SJCRH30 (cell line): ENCODE data around the gene C12orf75. TPM values are rescaled to one million over a fixed set of nuclear protein-coding genes. Genes with fewer than 3 reads are reported as not detected.
A peak's percentile ranks its signal among the peaks of the same experiment; 100 is the strongest.

Experiments
- DNase-seq, 2 experiments: peaks; one replicate each; pipeline ENCODE4 v3.0.0-alpha.2; 2015 to 2020
- H3K27ac ChIP-seq: fragments of 250-450 bp; sonication (Bioruptor Pico); 2 replicates; pipeline ENCODE4 v1.5.1; 2020; ENCODE audit warnings: mild to moderate bottlenecking, moderate library complexity
- H3K27me3 ChIP-seq: fragments of 250-450 bp; sonication (Bioruptor Pico); 2 replicates; pipeline ENCODE4 v1.5.1; 2020; ENCODE audit warnings: mild to moderate bottlenecking, moderate library complexity
- H3K36me3 ChIP-seq: fragments of 250-450 bp; sonication (Bioruptor Pico); 2 replicates; pipeline ENCODE4 v1.5.1; 2020; ENCODE audit warnings: mild to moderate bottlenecking, moderate library complexity
- H3K4me1 ChIP-seq: fragments of 250-450 bp; sonication (Bioruptor Pico); 2 replicates; pipeline ENCODE4 v1.5.1; 2020; ENCODE audit warnings: mild to moderate bottlenecking, moderate library complexity
- H3K4me3 ChIP-seq: fragments of 250-450 bp; sonication (Bioruptor Pico); 2 replicates; pipeline ENCODE4 v1.5.1; 2020; ENCODE audit warnings: mild to moderate bottlenecking, moderate library complexity
- H3K9me3 ChIP-seq: fragments of 250-450 bp; sonication (Bioruptor Pico); replicated peaks from 2 replicates; pipeline ENCODE4 v1.5.1; 2020; ENCODE audit warnings: mild to moderate bottlenecking, moderate library complexity
- total RNA-seq: library from RNA; depleted of rRNA; stranded (reverse); fragments of >200 nt; shearing (Covaris generic); gene quantifications from 2 replicates; pipeline ENCODE4 v1.2.3, GENCODE V29; 2014; rRNA removed

The C12orf75 gene
- total RNA-seq, 1 experiment from 2014 or later: 36.2 TPM

DNA sequence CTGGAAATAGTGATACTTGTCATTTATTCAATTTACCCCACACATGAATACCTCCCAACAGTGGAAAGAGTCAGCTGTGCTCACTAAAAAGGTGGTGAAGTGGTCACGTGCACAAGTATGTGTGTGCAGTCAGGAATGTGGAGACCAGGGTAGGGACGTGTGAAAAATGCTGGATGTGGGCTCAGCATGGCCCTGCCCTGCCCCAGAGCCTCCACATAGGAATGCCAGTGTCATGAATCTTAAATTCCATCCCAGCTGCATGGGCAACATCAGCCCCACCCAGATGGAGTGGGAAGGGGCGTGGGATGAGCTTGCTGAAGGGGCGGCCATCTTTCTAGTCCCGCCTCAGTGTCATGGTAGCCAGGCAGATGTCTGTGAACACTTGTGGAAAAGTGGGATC lies 87.7 kb downstream of the C12orf75 start:
- DNase-seq: peak; percentile 22 to 56
- Histone ChIP-seq H3K27ac (peak overlapping the region; percentile 21), H3K27me3 (no peaks in the 10 kb centered on the region), H3K4me1 (peaks cover 4% of the 10 kb centered on the region; the same call in 1 of the 2 replicates), H3K36me3 (no peaks in the 10 kb centered on the region), H3K4me3 (no peak overlapping the region), H3K9me3 (no peaks in the 10 kb centered on the region)

DNA sequence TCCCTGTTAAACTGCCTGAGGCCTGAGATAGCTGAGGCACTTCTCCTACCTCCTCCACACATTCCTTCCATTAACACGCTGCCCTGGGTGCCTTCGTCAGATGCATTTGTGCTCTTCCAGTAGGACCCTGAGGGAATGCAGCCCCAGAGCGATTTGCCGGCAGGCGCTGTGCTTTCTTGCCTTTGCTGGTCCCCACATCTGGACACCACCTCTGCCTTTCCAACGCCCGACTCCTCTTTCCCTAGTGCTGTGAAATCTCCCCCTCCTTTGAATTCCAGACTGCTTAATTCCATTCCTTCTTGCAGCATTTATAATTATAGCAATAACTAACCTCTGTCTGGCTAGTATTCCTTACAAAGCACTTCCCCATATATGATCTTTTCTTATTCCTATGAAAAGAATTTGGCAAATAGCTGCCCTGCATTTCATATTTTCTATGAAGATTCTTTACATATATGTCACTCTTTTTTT lies 88.4 kb downstream of the C12orf75 start:
- no peak overlapping the region for H3K4me3 ChIP-seq
- H3K36me3 ChIP-seq: no peaks in the 10 kb centered on the region
- no peak for DNase-seq
- peaks cover 4% of the 10 kb centered on the region; the same call in 1 of the 2 replicates for H3K4me1 ChIP-seq
- H3K27ac ChIP-seq: no peak overlapping the region; the same call in 1 of the 2 replicates
- no peaks in the 10 kb centered on the region for H3K9me3 ChIP-seq
- H3K27me3 ChIP-seq: no peaks in the 10 kb centered on the region

DNA sequence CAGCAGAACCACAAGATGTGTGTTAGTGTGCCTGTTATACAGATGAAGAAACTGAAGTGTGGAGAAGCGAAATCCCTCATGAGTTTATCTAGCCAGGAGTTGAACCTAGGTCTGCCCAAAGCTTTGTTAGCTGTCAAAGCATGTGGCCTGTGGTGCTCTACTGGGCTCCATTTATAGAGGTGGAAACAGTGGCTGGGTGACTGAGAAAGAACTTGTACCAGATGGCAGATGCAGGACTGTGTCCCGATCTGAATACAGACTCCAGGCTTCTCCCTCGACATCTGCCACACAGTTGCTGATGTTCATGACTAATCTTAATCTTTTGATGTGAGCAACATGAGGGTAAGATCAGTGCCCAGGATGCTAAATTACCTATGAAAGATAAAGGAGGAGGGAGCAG lies 89.1 kb downstream of the C12orf75 start:
- no peak overlapping the region for H3K27ac ChIP-seq

DNA sequence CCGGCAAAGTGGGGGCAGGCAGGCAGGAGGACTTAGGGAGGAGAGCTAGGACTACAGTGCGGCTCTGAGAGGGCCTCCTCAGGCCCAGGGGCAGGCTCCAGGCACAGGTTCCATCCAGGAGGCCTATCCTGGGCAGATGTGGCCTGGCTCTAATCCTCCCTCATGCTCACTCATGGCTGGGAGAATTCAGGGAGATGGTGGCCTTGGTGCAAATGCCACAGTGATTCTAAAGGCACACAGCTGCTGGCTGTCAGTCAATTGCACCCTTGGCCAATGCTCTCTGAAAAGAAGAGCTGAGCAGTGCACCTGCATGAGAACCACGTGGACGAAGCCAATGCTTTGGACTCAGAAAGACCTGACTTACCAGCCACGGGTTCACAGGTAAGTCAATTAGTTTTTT lies 89.6 kb downstream of the C12orf75 start:
- peaks cover 4% of the 10 kb centered on the region; the same call in 1 of the 2 replicates for H3K4me1 ChIP-seq
- H3K27ac ChIP-seq: no peak overlapping the region
- no peak overlapping the region for H3K4me3 ChIP-seq
- peak; percentile 8 to 25 for DNase-seq
- H3K9me3 ChIP-seq: no peaks in the 10 kb centered on the region
- no peaks in the 10 kb centered on the region for H3K36me3 ChIP-seq
- H3K27me3 ChIP-seq: no peaks in the 10 kb centered on the region

More for the DNA sequence above, 89.1 kb downstream of the C12orf75 start:
- Histone ChIP-seq H3K27me3 (no peaks in the 10 kb centered on the region), H3K9me3 (no peaks in the 10 kb centered on the region), H3K36me3 (no peaks in the 10 kb centered on the region), H3K4me1 (peaks cover 4% of the 10 kb centered on the region; the same call in 1 of the 2 replicates), H3K4me3 (no peak overlapping the region)
- DNase-seq: no peak

DNA sequence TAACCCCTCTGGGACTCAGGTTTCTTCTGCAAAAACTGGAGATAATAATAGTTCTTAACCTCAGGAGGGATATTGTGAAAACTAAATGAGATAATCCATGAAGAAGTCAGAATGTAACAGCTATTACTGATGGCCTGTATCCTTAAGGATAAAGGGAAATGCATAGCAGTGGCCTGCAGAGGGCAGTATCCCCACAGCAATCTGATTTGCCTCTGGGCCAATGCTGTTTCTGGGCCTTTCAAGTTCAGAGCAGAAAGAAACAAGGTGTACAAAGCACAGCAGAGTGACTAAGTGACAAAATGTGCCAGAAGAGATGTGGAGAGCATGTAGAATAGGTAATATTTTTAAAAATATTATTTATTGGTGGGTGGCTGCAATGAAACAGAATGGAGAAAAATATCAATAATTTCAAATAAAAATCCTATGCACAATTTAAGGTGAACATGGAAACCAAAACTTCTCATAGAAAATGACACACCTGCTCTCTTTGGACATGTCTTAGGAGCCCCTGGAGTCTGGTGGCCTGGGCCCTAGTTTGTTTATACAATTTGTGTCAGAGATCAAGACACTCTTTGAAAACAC lies 90.3 kb downstream of the C12orf75 start:
- Histone ChIP-seq H3K27me3 (no peaks in the 10 kb centered on the region), H3K4me3 (no peak overlapping the region), H3K27ac (no peak overlapping the region), H3K9me3 (no peaks in the 10 kb centered on the region), H3K4me1 (peaks cover 4% of the 10 kb centered on the region; the same call in 1 of the 2 replicates), H3K36me3 (no peaks in the 10 kb centered on the region)
- DNase-seq: peak; percentile 54 to 80

Other genes with a start within 250 kb of the C12orf75 start
- 0.45 and 0.48 TPM in 2 replicates for gene ALDH1L2, start 246.2 kb upstream of the C12orf75 start, total RNA-seq
- 40.9 and 47.8 TPM in 2 replicates for gene WASHC4, start 223.0 kb upstream of the C12orf75 start, total RNA-seq
- 16.1 and 17.3 TPM in 2 replicates for gene APPL2, start 94.5 kb upstream of the C12orf75 start, total RNA-seq